Kidney epithelial cell (primary cell): ENCODE results near the gene SEC62. TPM values are rescaled to one million over a fixed set of nuclear protein-coding genes. Genes with fewer than 3 reads are reported as not detected.

Experiments
- DNase-seq: peaks from one replicate; pipeline ENCODE4 v3.0.0-alpha.2; 2010; ENCODE audit warnings: low read depth
- H3K27me3 ChIP-seq: 2 replicates; pipeline ENCODE4 v1.6.0; 2011; ENCODE audit warnings: low read length; ENCODE audit not compliant: control insufficient read depth, insufficient read depth
- H3K36me3 ChIP-seq: 2 replicates; pipeline ENCODE4 v1.5.1; 2011; ENCODE audit warnings: low read length; ENCODE audit not compliant: control insufficient read depth, insufficient read depth
- H3K4me3 ChIP-seq: 2 replicates; pipeline ENCODE4 v1.5.1; 2011; ENCODE audit warnings: low read depth, mild to moderate bottlenecking, control low read depth, low read length
- CTCF ChIP-seq: IDR thresholded peaks from 2 replicates; pipeline ENCODE4 v1.5.1; 2011; ENCODE audit warnings: mild to moderate bottlenecking, moderate library complexity, low read length, control low read depth, inconsistent platforms; ENCODE audit not compliant: insufficient read depth, poor library complexity, severe bottlenecking
- total RNA-seq: library from RNA; depleted of rRNA; stranded (reverse); fragments of >200 nt; gene quantifications from 2 replicates; pipeline ENCODE4 v1.2.3, GENCODE V29; 2015

Gene SEC62
- total RNA-seq, 1 donor from 2014 or later, result 31.1 TPM

- DNase-seq, result no peak
- no peaks in the 10 kb centered on the region for H3K36me3 ChIP-seq
- no peak for TF ChIP-seq CTCF
- no peak overlapping the region for H3K4me3 ChIP-seq
- H3K27me3 ChIP-seq, result no peaks in the 10 kb centered on the region
Measured at GRCh38 chr3:169946336-169946735, 20.3 kb upstream of the SEC62 start.

- no peak for DNase-seq
- TF ChIP-seq CTCF, result no peak
- H3K4me3 ChIP-seq, result no peak overlapping the region
- no peaks in the 10 kb centered on the region for H3K36me3 ChIP-seq
- H3K27me3 ChIP-seq, result no peaks in the 10 kb centered on the region
Measured at GRCh38 chr3:169948559-169949448, 17.8 kb upstream of the SEC62 start.

GRCh38 chr3:169952045-169952444 lies 14.6 kb upstream of the SEC62 start:
- H3K36me3 ChIP-seq, result no peaks in the 10 kb centered on the region
- H3K4me3 ChIP-seq, result no peak overlapping the region
- DNase-seq, result no peak
- H3K27me3 ChIP-seq, result no peaks in the 10 kb centered on the region
- TF ChIP-seq CTCF, result no peak

GRCh38 chr3:169953462-169954141 lies 13.0 kb upstream of the SEC62 start:
- DNase-seq, result no peak
- Histone ChIP-seq H3K27me3 (no peaks in the 10 kb centered on the region), H3K36me3 (no peaks in the 10 kb centered on the region), H3K4me3 (no peak overlapping the region)
- no peak for TF ChIP-seq CTCF

GRCh38 chr3:169954142-169954756 lies 12.4 kb upstream of the SEC62 start:
- no peak for TF ChIP-seq CTCF
- Histone ChIP-seq H3K4me3 (no peak overlapping the region), H3K27me3 (no peaks in the 10 kb centered on the region), H3K36me3 (no peaks in the 10 kb centered on the region)
- DNase-seq, result no peak
